PC-9 (cell line): Measurements from ENCODE around the gene JUP. TPM values are rescaled to one million over a fixed set of nuclear protein-coding genes. Genes with fewer than 3 reads are reported as not detected.

Source experiments
- BruUV-seq: library from RNA; stranded (reverse); fragments of 400-500 nt; replicated peaks from 2 replicates; lab custom pipeline; 2021; lab: Mats Ljungman, UMichigan
- CTCF ChIA-PET: fragments of 300-600 bp; sonication (Branson Sonifier 250); formaldehyde crosslinking; loops from one replicate; lab custom pipeline; 2022; ENCODE audit warnings: antibody characterized with exemption; lab: Charles Lee
- POLR2A ChIA-PET: fragments of 300-600 bp; sonication (Branson Sonifier 250); formaldehyde crosslinking; loops from one replicate; lab custom pipeline; 2022; ENCODE audit warnings: antibody characterized with exemption; ENCODE audit not compliant: unreplicated experiment; lab: Charles Lee
- DNase-seq, 2 experiments: peaks; one replicate each; pipeline versions ENCODE4 v3.0.0 to v3.0.0-alpha.2; 2015 to 2022; ENCODE audit warnings: mixed read lengths in 1 of 2
- H2AFZ ChIP-seq: fragments of 200-600 bp; sonication (generic); 2 replicates; pipeline ENCODE4 v1.8.1; 2017; ENCODE audit warnings: antibody characterized with exemption
- H3F3A ChIP-seq: fragments of 200-600 bp; sonication (generic); 2 replicates; pipeline ENCODE4 v1.8.1; 2017; ENCODE audit warnings: antibody characterized with exemption, mild to moderate bottlenecking, low read depth; ENCODE audit not compliant: insufficient read depth
- H3K27ac ChIP-seq: fragments of 200-600 bp; sonication (generic); 2 replicates; pipeline ENCODE4 v1.6.1; 2016; ENCODE audit warnings: mixed run types
- H3K27me3 ChIP-seq: fragments of 200-600 bp; sonication (generic); 2 replicates; pipeline ENCODE4 v1.6.1; 2016; ENCODE audit warnings: low read depth, mixed run types; ENCODE audit not compliant: insufficient read depth
- H3K36me3 ChIP-seq: fragments of 200-600 bp; sonication (generic); 2 replicates; pipeline ENCODE4 v1.6.1; 2016; ENCODE audit warnings: low read depth, mixed run types
- H3K4me1 ChIP-seq: fragments of 200-600 bp; sonication (generic); replicated peaks from 2 replicates; pipeline ENCODE4 v1.6.1; 2016; ENCODE audit warnings: mixed run types; ENCODE audit not compliant: insufficient read depth
- H3K4me2 ChIP-seq: fragments of 200-600 bp; sonication (generic); 2 replicates; pipeline ENCODE4 v1.6.1; 2017; ENCODE audit warnings: mixed run types
- H3K4me3 ChIP-seq: fragments of 200-600 bp; sonication (generic); 2 replicates; pipeline ENCODE4 v1.6.1; 2016; ENCODE audit warnings: mixed run types
- H3K79me2 ChIP-seq: fragments of 200-600 bp; sonication (generic); 2 replicates; pipeline ENCODE4 v1.6.1; 2017; ENCODE audit warnings: low read depth, mixed run types
- H3K9me2 ChIP-seq: fragments of 200-600 bp; sonication (generic); 2 replicates; pipeline ENCODE4 v1.8.1; 2017; ENCODE audit warnings: mild to moderate bottlenecking; ENCODE audit not compliant: insufficient read depth
- H3K9me3 ChIP-seq: fragments of 200-600 bp; sonication (generic); 2 replicates; pipeline ENCODE4 v1.8.1; 2016; ENCODE audit warnings: low read depth; ENCODE audit not compliant: insufficient read depth
- H4K20me1 ChIP-seq: fragments of 200-600 bp; sonication (generic); 2 replicates; pipeline ENCODE4 v1.8.1; 2017; ENCODE audit not compliant: insufficient read depth
- EZH2 ChIP-seq: fragments of 200-600 bp; sonication (generic); IDR thresholded peaks from 2 replicates; pipeline ENCODE4 v1.8.0; 2017; ENCODE audit warnings: antibody characterized with exemption, low read depth
- intact Hi-C: fragments of 100-400 bp; cut with micrococcal nuclease; formaldehyde crosslinking; loops from one replicate; pipeline ENCODE4 v1.10.0; 2022; ENCODE audit not compliant: unreplicated experiment
- total RNA-seq: library from RNA; stranded (reverse); gene quantifications from 2 replicates; pipeline ENCODE4 v1.2.3, GENCODE V29; 2021
- TF ChIP-seq, protein P1 (sequence below): fragments of 200-600 bp; sonication (generic); conservative IDR thresholded peaks from 2 replicates; pipeline ENCODE4 v1.6.1; 2017; ENCODE audit warnings: mixed run types, antibody characterized with exemption, mild to moderate bottlenecking, moderate library complexity

Gene JUP
- total RNA-seq, 1 experiment from 2014 or later: 259 TPM

DNA sequence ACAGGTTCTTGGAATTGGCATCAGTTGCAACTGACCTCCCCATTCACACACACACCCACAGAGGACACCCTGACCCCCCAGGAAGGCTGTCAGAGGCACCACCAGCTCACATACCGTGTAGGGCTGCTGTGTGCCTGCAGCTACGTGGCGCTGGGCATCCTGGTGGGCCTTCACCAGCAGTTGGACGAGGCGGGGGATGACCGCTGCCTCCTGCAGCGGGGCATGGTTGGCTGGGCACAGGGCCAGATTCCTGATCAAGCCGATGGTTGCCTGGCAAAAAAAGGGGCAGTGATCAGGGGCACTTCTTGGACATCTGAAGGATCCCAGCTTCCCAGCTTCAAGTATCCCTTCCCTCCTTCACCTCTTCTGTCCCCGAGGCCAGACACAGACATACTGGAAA, 27.9 kb downstream of the JUP start:
- no peak for DNase-seq
- Histone ChIP-seq H3K79me2 (no peaks in the 10 kb centered on the region), H3K36me3 (peaks cover 24% of the 10 kb centered on the region), H3K9me2 (no peaks in the 10 kb centered on the region), H3K27me3 (no peaks in the 10 kb centered on the region), H2AFZ (no peak overlapping the region), H3K9me3 (no peaks in the 10 kb centered on the region), H4K20me1 (peaks cover 3% of the 10 kb centered on the region; the same call in 1 of the 2 replicates), H3K4me2 (no peak overlapping the region), H3K4me1 (no peaks in the 10 kb centered on the region), H3K27ac (no peak overlapping the region), H3K4me3 (no peak overlapping the region), H3F3A (peaks cover 13% of the 10 kb centered on the region; the same call in 1 of the 2 replicates)
- ChIA-PET POLR2A (no interaction called here), CTCF (interaction anchor here (0.6 to 0.7 kb wide), 2 partner anchors 19 to 365 kb away, joined by 3 to 5 read pairs; no protein-coding TSS in a partner anchor)
- TF ChIP-seq, protein P1, sequence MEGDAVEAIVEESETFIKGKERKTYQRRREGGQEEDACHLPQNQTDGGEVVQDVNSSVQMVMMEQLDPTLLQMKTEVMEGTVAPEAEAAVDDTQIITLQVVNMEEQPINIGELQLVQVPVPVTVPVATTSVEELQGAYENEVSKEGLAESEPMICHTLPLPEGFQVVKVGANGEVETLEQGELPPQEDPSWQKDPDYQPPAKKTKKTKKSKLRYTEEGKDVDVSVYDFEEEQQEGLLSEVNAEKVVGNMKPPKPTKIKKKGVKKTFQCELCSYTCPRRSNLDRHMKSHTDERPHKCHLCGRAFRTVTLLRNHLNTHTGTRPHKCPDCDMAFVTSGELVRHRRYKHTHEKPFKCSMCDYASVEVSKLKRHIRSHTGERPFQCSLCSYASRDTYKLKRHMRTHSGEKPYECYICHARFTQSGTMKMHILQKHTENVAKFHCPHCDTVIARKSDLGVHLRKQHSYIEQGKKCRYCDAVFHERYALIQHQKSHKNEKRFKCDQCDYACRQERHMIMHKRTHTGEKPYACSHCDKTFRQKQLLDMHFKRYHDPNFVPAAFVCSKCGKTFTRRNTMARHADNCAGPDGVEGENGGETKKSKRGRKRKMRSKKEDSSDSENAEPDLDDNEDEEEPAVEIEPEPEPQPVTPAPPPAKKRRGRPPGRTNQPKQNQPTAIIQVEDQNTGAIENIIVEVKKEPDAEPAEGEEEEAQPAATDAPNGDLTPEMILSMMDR: no peak
- no peak for TF ChIP-seq EZH2
- BruUV-seq: no TSS peak
- intact Hi-C loops: no loop called here

DNA sequence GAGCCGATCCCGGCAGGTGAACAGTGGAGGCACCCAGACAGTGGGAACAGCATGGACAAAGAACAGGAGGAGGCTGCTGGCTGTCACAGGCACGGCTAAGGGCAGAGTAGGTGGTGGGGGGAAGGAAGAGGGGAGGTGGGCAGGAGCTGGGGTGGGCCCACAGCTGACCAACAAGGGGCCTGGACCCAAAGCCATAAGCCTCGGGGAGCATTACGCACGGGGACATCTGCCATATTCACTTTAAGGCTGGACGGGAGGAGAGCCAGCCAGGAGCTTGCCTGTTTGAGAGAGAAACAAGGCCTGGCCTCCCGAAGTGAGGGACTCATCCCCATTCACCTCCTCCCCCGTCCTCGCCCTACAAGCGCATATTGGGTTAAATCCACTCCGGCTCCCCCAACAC, 32.4 kb downstream of the JUP start:
- Histone ChIP-seq H3K79me2 (no peaks in the 10 kb centered on the region), H3K9me2 (no peaks in the 10 kb centered on the region), H3K4me2 (no peak overlapping the region), H3K9me3 (no peaks in the 10 kb centered on the region), H3K36me3 (peaks cover 14% of the 10 kb centered on the region; the same call in 1 of the 2 replicates), H3K4me3 (no peak overlapping the region), H4K20me1 (peaks cover 3% of the 10 kb centered on the region; the same call in 1 of the 2 replicates), H3K4me1 (no peaks in the 10 kb centered on the region), H3F3A (peaks cover 36% of the 10 kb centered on the region), H3K27me3 (no peaks in the 10 kb centered on the region), H3K27ac (no peak overlapping the region), H2AFZ (no peak overlapping the region)
- TF ChIP-seq EZH2: no peak
- TF ChIP-seq, protein P1: no peak
- DNase-seq: no peak
- no TSS peak for BruUV-seq
- CTCF ChIA-PET: no interaction called here
- intact Hi-C loops: no loop called here
- POLR2A ChIA-PET: no interaction called here

DNA sequence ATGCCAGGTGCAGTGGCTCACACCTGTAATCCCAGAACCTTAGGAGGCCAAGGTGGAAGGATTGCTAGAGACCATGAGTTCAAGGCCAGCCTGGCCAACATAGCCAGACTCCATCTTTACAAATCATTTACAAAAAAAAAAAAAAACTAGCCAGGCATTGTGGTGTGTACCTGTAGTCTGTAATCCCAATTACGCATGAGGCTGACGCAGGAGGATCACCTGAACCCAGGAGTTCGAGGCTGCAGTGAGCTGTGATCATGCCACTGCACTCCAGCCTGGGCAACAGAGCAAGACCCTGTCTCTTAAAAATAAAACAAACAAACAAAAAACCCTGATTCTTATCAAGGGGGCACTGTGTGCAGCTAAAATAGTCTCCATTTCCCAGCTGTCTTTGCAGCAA, 35.2 kb downstream of the JUP start:
- no TSS peak for BruUV-seq
- H3K4me1 ChIP-seq: no peaks in the 10 kb centered on the region
- no peaks in the 10 kb centered on the region for H4K20me1 ChIP-seq
- no peak overlapping the region for H3K4me2 ChIP-seq
- ChIA-PET POLR2A (no interaction called here), CTCF (interaction anchor here (0.7 kb wide), 1 partner anchor 137 kb away, joined by 5 read pairs; no protein-coding TSS in a partner anchor)
- DNase-seq: no peak
- no peaks in the 10 kb centered on the region; the same call in 1 of the 2 replicates for H3K36me3 ChIP-seq
- H3K9me3 ChIP-seq: no peaks in the 10 kb centered on the region
- intact Hi-C loops: no loop called here
- no peaks in the 10 kb centered on the region for H3K9me2 ChIP-seq
- no peak overlapping the region for H3K4me3 ChIP-seq
- H2AFZ ChIP-seq: no peak overlapping the region
- no peak overlapping the region for H3K27ac ChIP-seq
- no peaks in the 10 kb centered on the region for H3K27me3 ChIP-seq
- no peak for TF ChIP-seq EZH2
- H3K79me2 ChIP-seq: no peaks in the 10 kb centered on the region
- peaks cover 36% of the 10 kb centered on the region for H3F3A ChIP-seq

DNA sequence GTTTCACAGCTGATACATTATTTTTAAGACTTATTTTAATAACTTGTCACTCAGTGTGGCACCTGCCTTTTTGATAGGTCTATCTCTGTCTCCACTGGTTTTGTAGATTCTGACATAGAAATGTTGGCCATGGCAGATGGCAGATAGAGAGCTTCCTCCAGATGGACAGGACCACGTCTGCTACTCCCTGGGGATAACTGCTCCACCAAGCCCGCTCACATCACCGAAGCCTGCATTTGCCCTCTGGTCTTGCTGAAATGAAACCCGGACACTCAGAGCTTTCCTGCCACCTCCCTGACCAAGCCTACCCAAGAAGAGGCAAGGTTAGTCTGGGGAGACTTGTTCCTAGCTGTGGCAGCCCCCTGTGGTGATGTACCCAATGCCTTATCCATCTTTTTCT, 35.6 kb downstream of the JUP start:
- Histone ChIP-seq H3K4me3 (no peak overlapping the region), H3K27ac (no peak overlapping the region), H2AFZ (no peak overlapping the region), H3K9me3 (no peaks in the 10 kb centered on the region), H3F3A (peaks cover 36% of the 10 kb centered on the region), H3K9me2 (no peaks in the 10 kb centered on the region), H3K4me1 (no peaks in the 10 kb centered on the region), H3K36me3 (no peaks in the 10 kb centered on the region; the same call in 1 of the 2 replicates), H3K4me2 (no peak overlapping the region), H3K79me2 (no peaks in the 10 kb centered on the region), H4K20me1 (no peaks in the 10 kb centered on the region), H3K27me3 (no peaks in the 10 kb centered on the region)
- DNase-seq: no peak
- intact Hi-C loops: no loop called here
- ChIA-PET POLR2A (no interaction called here), CTCF (interaction anchor here (0.5 kb wide), 1 partner anchor 71 kb away, joined by 5 read pairs; no protein-coding TSS in a partner anchor)
- no TSS peak for BruUV-seq
- TF ChIP-seq, protein P1: no peak
- no peak for TF ChIP-seq EZH2
